GM19193 (cell line): ENCODE data around the gene UGP2.

Experiments used
- POLR2A ChIP-seq: IDR thresholded peaks from 4 replicates; pipeline ENCODE4 v1.6.1; 2011; ENCODE audit not compliant: insufficient read depth, insufficient read length; ENCODE audit errors: extremely low read depth

Gene UGP2

GRCh38 chr2:63853527-63854310 is 12.0 kb downstream of the UGP2 start:
- no peak for TF ChIP-seq POLR2A

GRCh38 chr2:63855418-63856302 is 14.0 kb downstream of the UGP2 start:
- TF ChIP-seq POLR2A = no peak

GRCh38 chr2:63856303-63856603 is 14.6 kb downstream of the UGP2 start:
- no peak for TF ChIP-seq POLR2A

GRCh38 chr2:63858291-63858690 is 16.6 kb downstream of the UGP2 start:
- TF ChIP-seq POLR2A = no peak

GRCh38 chr2:63861220-63861822 is 19.6 kb downstream of the UGP2 start:
- no peak for TF ChIP-seq POLR2A

- no peak for TF ChIP-seq POLR2A
These were observed 21.1 kb downstream of the UGP2 start for GRCh38 chr2:63862806-63863205.

- TF ChIP-seq POLR2A = no peak
These were observed 22.0 kb downstream of the UGP2 start for GRCh38 chr2:63863707-63864106.

DNA sequence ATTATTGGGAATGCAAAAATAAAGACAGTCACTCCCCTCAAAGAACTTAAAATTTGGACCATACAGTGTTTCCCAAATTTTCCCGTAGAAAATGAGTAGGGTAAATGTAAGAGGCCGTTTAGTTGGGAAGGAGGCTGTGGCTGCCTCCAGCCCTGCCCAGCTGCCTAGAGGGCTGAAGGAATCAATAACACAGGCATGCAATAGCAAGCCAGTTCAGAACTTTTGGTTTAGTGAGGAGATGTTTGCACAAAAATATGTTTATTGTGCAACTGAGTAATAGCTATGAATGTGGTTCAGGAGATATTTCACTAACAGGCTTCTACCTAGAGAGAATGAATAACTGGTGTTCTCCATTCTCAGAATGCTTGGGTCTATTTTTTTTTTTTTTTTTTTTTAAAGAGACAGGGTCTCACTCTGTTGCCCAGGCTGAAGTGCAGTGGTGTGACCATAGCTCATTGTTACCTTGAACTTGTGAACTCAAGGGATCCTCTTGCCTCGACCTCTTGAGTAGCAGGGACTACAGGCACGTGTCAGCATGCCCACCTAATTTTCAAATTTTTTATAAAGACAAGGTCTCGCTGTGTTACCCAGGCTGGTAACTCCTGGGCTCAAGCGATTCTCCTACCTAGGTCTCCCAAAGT is 23.6 kb downstream of the UGP2 start:
- TF ChIP-seq POLR2A = no peak

GRCh38 chr2:63866009-63866709 is 24.5 kb downstream of the UGP2 start:
- no peak for TF ChIP-seq POLR2A

GRCh38 chr2:63870679-63871078 is 29.0 kb downstream of the UGP2 start:
- TF ChIP-seq POLR2A = no peak

GRCh38 chr2:63871864-63872263 is 30.2 kb downstream of the UGP2 start:
- TF ChIP-seq POLR2A = no peak

DNA sequence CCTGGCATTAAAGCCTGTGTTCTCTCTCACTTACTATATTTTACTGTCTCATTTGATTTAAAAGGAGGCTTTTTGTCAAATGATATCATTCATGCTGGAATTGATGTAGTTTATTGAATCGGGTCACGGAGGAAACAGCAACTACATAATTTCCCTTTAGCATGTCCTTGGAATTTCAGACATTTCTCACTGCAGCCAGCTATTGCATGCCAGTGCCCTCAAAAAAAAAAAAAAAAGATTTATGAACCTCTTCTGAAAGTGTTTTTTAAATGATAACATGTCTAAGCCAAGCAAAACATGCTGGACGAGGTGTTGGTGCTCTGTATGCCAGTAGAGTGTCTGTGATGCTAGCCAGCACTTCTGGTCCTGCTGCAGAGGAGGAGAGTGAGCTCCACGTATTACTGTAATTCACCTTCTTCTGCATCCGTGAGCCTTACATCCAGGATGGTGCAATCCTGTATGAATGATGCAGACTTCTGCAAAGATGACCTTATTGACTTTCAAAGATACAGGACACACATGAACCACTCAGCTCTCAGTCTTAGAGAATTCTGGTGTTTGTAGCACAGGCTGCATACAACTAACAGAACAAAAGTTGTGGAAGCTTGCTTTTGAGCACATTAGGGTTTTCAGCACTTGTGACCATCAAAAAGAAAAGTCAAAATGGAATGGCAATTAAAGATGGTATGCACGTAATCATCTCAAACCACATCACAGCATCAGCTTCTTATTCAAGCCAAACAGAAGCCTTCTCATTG is 31.1 kb downstream of the UGP2 start:
- TF ChIP-seq POLR2A = no peak

- no peak for TF ChIP-seq POLR2A
These were observed 32.8 kb downstream of the UGP2 start for GRCh38 chr2:63874204-63875130.
